SJCRH30 (cell line): ENCODE measurements around the gene OXCT2. TPM values are rescaled to one million over a fixed set of nuclear protein-coding genes. Genes with fewer than 3 reads are reported as not detected.
"Not testable (repeated sequence)": the region's sequence is repeated elsewhere in the genome, so short reads cannot be mapped to it uniquely, and the experiment has no call there.

Source experiments
- DNase-seq, 2 experiments: peaks; one replicate each; pipeline ENCODE4 v3.0.0-alpha.2; 2015 to 2020
- H3K27ac ChIP-seq: fragments of 250-450 bp; sonication (Bioruptor Pico); 2 replicates; pipeline ENCODE4 v1.5.1; 2020; ENCODE audit warnings: mild to moderate bottlenecking, moderate library complexity
- H3K27me3 ChIP-seq: fragments of 250-450 bp; sonication (Bioruptor Pico); 2 replicates; pipeline ENCODE4 v1.5.1; 2020; ENCODE audit warnings: mild to moderate bottlenecking, moderate library complexity
- H3K36me3 ChIP-seq: fragments of 250-450 bp; sonication (Bioruptor Pico); 2 replicates; pipeline ENCODE4 v1.5.1; 2020; ENCODE audit warnings: mild to moderate bottlenecking, moderate library complexity
- H3K4me1 ChIP-seq: fragments of 250-450 bp; sonication (Bioruptor Pico); 2 replicates; pipeline ENCODE4 v1.5.1; 2020; ENCODE audit warnings: mild to moderate bottlenecking, moderate library complexity
- H3K4me3 ChIP-seq: fragments of 250-450 bp; sonication (Bioruptor Pico); 2 replicates; pipeline ENCODE4 v1.5.1; 2020; ENCODE audit warnings: mild to moderate bottlenecking, moderate library complexity
- H3K9me3 ChIP-seq: fragments of 250-450 bp; sonication (Bioruptor Pico); replicated peaks from 2 replicates; pipeline ENCODE4 v1.5.1; 2020; ENCODE audit warnings: mild to moderate bottlenecking, moderate library complexity
- total RNA-seq: library from RNA; depleted of rRNA; stranded (reverse); fragments of >200 nt; shearing (Covaris generic); gene quantifications from 2 replicates; pipeline ENCODE4 v1.2.3, GENCODE V29; 2014

Gene OXCT2
- total RNA-seq, 1 experiment from 2014 or later = 4.3 TPM

- Histone ChIP-seq H3K27ac (no peak overlapping the region), H3K4me1 (peaks cover 9% of the 10 kb centered on the region), H3K4me3 (no peak overlapping the region), H3K36me3 (no peaks in the 10 kb centered on the region), H3K9me3 (no peaks in the 10 kb centered on the region), H3K27me3 (no peaks in the 10 kb centered on the region)
- DNase-seq = no peak
Observed at GRCh38 chr1:39795651-39796050, 24.5 kb upstream of the OXCT2 start.

GRCh38 chr1:39791838-39792237 lies 20.7 kb upstream of the OXCT2 start:
- no peak for DNase-seq
- H3K36me3 ChIP-seq = no peaks in the 10 kb centered on the region
- no peaks in the 10 kb centered on the region; the same call in 1 of the 2 replicates for H3K4me1 ChIP-seq
- no peak overlapping the region for H3K27ac ChIP-seq
- H3K9me3 ChIP-seq = no peaks in the 10 kb centered on the region
- no peak overlapping the region for H3K4me3 ChIP-seq
- H3K27me3 ChIP-seq = no peaks in the 10 kb centered on the region

DNA sequence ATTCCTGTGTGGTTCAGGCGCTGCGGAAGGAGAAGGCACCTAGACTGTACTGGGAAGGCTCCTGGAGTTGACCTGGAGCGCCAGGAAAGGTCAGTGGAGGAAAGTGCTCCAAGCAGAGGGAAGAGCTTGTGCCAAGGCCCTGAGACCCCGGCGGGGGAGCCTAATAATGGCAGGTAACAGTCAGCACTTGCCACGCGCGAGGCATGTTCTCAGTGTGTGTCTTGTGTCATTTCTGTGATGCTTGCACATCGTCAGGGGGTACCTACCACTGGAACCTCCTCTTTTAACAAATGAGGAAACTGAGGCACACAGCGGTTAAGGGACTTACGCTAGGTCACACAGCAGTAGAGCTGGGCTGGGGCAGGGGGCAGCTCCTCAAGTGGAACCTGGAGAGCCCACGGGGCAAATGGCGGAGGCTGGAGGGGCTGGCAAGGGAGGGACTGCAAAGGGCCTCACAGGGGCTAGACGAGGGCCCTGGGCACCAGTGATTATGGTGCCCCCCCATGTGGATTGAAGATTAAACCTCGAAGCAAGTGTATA lies 18.5 kb upstream of the OXCT2 start:
- Histone ChIP-seq H3K4me1 (peaks cover 10% of the 10 kb centered on the region), H3K27ac (no peak overlapping the region), H3K36me3 (no peaks in the 10 kb centered on the region), H3K4me3 (peak overlapping the region; percentile 64), H3K27me3 (no peaks in the 10 kb centered on the region), H3K9me3 (no peaks in the 10 kb centered on the region)
- no peak for DNase-seq

GRCh38 chr1:39788758-39789570 lies 17.8 kb upstream of the OXCT2 start, which contains the start of gene BMP8B:
TSS of gene BMP8B (minus strand) at chr1:39788865. CDS start at chr1:39788485, 380 bp downstream.
- H3K9me3 ChIP-seq = no peaks in the 10 kb centered on the region
- peak; percentile 79 to 80 for DNase-seq
- peaks cover 10% of the 10 kb centered on the region for H3K4me1 ChIP-seq
- peak within 1 kb of the TSS; percentile 64 for H3K4me3 ChIP-seq
- H3K36me3 ChIP-seq = no peaks in the 10 kb centered on the region
- no peaks in the 10 kb centered on the region for H3K27me3 ChIP-seq
- no peak within 1 kb of the TSS for H3K27ac ChIP-seq

DNA sequence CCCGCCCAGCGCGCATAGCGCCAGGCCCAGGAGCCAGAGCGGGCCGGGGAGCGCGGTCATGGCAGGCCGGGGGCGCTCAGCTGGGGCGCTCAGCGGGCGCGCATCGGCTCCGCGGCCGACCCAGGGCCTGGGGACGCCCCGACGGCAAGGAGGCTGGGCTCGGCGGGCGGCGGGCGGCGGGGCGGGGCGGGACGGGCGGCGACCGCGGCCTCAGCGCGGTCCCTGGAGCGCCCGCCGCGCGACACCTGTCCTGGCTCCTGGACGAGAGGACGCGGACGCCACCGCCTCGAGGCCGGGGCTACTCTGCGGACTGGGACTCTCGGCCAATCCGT lies 17.2 kb upstream of the OXCT2 start:
- H3K27me3 ChIP-seq = no peaks in the 10 kb centered on the region
- DNase-seq = no peak
- H3K27ac ChIP-seq = no peak overlapping the region
- no peaks in the 10 kb centered on the region for H3K9me3 ChIP-seq
- peak overlapping the region; percentile 64 for H3K4me3 ChIP-seq
- no peaks in the 10 kb centered on the region for H3K36me3 ChIP-seq
- H3K4me1 ChIP-seq = peaks cover 10% of the 10 kb centered on the region

- not testable (repeated sequence) for H3K36me3 ChIP-seq, H3K27me3 ChIP-seq, H3K27ac ChIP-seq, DNase-seq, H3K9me3 ChIP-seq
- Histone ChIP-seq H3K4me3 (peak overlapping the region; percentile 64), H3K4me1 (peaks cover 10% of the 10 kb centered on the region)
Observed at GRCh38 chr1:39787964-39788363, 16.8 kb upstream of the OXCT2 start.

DNA sequence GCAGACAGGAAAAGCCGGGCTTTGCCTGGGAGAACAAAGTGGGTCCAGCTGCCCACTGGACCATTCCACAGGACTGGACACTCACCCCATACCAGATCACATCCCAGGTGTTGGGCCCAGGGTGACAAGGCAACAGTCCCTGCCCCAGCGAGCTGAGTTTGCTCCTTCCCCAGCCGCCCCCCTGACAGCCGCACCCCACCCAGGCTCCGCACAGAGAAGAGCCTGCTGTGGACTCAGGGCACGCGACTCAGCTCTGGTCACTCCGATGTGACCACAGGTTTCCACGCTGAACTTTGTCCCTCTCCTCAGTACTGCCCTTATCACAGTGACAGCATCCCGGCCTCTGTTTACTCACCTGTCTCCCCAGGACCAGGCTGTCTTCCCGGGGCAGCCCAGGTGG lies 16.3 kb upstream of the OXCT2 start:
- H3K4me1 ChIP-seq = peaks cover 10% of the 10 kb centered on the region
- no peak for DNase-seq
- H3K4me3 ChIP-seq = peak overlapping the region; percentile 64
- H3K9me3 ChIP-seq = no peaks in the 10 kb centered on the region
- no peaks in the 10 kb centered on the region for H3K27me3 ChIP-seq
- H3K27ac ChIP-seq = no peak overlapping the region
- H3K36me3 ChIP-seq = no peaks in the 10 kb centered on the region

- not testable (repeated sequence) for DNase-seq, H3K36me3 ChIP-seq, H3K4me3 ChIP-seq, H3K27ac ChIP-seq, H3K27me3 ChIP-seq, H3K9me3 ChIP-seq
- H3K4me1 ChIP-seq = peaks cover 10% of the 10 kb centered on the region
Observed at GRCh38 chr1:39787108-39787375, 15.9 kb upstream of the OXCT2 start.

DNA sequence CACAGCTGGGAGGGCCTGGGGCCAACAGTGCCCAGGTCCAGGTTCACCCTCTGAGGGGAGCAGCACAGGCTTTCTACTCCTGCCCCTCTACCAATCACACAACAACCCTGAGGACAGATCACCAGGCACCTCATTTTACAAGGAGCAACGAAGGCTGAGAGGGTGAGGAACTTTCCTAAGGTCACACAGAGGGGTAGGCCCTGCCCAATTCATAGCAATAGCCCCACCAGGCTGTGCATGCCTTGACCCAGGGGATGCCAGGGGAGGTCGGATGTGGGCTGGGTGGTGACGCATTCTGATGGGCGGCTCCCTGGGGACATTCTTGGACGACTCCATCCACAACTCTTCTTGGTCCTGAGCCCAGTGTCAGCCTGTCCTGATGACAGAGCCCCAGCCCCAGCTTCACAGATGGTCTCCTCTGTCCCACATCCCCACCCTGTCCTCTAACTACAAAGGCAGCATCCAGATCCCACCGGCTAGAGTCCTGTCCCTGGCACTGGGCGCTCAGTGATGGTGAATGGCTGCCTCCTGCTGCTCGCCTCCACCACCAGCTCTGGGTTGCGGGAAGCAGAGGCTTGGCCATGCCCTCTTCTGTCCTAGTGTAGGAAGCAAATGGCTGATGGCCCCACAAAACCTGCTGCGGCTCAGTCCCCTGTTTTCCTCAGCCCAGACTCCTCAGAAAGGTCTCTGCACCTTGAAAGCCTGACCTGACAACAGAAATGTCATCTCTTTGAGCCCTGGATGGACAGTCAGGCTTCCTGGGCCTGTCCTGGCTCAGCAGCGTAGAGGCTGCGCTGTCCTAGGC lies 15.4 kb upstream of the OXCT2 start:
- H3K27me3 ChIP-seq, H3K4me3 ChIP-seq, H3K36me3 ChIP-seq, H3K9me3 ChIP-seq: not testable (repeated sequence)
- peak; percentile 38 to 50 for DNase-seq
- H3K4me1 ChIP-seq = peaks cover 10% of the 10 kb centered on the region
- H3K27ac ChIP-seq = peak overlapping the region; percentile 85

- not testable (repeated sequence) for DNase-seq, H3K27ac ChIP-seq, H3K27me3 ChIP-seq, H3K36me3 ChIP-seq, H3K4me3 ChIP-seq, H3K9me3 ChIP-seq
- peaks cover 10% of the 10 kb centered on the region for H3K4me1 ChIP-seq
Observed at GRCh38 chr1:39782685-39783084, 11.5 kb upstream of the OXCT2 start.

DNA sequence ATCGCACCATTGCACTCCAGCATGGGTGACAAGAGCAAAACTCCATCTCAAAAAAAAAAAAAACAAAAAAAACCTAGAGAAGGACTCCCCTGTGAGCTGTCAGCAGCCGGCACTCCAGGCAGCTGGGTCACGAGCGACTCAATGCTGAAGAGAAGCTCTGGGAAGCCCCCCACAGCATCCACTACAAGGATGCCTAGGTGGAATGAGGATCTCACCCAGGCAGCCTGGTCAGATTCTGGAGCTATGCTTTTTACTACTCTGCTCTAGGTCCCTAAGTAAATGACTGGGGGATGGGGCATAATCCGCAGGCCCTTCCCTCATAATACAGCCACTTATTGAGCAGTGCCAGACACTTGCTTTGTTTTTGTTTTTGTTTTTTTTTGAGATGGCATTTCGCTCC lies 11.0 kb upstream of the OXCT2 start:
- Histone ChIP-seq H3K36me3 (no peaks in the 10 kb centered on the region), H3K9me3 (no peaks in the 10 kb centered on the region), H3K4me3 (no peak overlapping the region), H3K4me1 (peaks cover 14% of the 10 kb centered on the region), H3K27ac (no peak overlapping the region), H3K27me3 (no peaks in the 10 kb centered on the region)
- no peak for DNase-seq

GRCh38 chr1:39781349-39781715 lies 10.2 kb upstream of the OXCT2 start:
- no peak overlapping the region for H3K27ac ChIP-seq
- no peaks in the 10 kb centered on the region for H3K36me3 ChIP-seq
- H3K27me3 ChIP-seq = no peaks in the 10 kb centered on the region
- DNase-seq = no peak
- H3K4me1 ChIP-seq = peaks cover 21% of the 10 kb centered on the region
- H3K9me3 ChIP-seq = no peaks in the 10 kb centered on the region
- no peak overlapping the region for H3K4me3 ChIP-seq

GRCh38 chr1:39779821-39780220 lies 8.7 kb upstream of the OXCT2 start:
- no peaks in the 10 kb centered on the region for H3K36me3 ChIP-seq

DNA sequence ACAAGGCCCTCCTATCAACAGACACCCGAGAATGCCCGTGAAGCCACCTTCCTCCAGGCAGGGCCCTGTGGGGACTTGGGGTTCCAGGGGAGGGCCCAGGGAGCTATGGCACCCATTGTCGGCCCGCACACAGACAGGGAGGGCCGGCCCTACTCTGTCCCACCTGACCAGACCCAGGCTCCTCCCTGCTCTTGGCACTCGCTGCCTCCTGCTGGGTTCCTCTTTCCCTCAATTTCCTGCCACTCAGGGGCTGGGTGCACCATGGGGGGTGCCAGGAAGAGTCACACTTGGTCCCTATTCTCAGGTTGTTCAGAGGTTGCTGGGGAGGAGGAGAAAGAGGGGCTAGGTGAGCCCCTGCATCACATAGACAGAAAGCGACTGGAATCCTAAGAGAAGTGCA lies 8.0 kb upstream of the OXCT2 start:
- no peak for DNase-seq
- no peaks in the 10 kb centered on the region for H3K36me3 ChIP-seq

More at GRCh38 chr1:39779821-39780220, 8.7 kb upstream of the OXCT2 start:
- Histone ChIP-seq H3K27ac (no peak overlapping the region), H3K9me3 (no peaks in the 10 kb centered on the region), H3K4me3 (no peak overlapping the region), H3K4me1 (peaks cover 15% of the 10 kb centered on the region), H3K27me3 (no peaks in the 10 kb centered on the region)
- DNase-seq = no peak

GRCh38 chr1:39778463-39779099 lies 7.4 kb upstream of the OXCT2 start:
- H3K27ac ChIP-seq, H3K9me3 ChIP-seq, H3K4me3 ChIP-seq, H3K36me3 ChIP-seq, DNase-seq, H3K27me3 ChIP-seq: not testable (repeated sequence)
- H3K4me1 ChIP-seq = peaks cover 15% of the 10 kb centered on the region

More for the DNA sequence above, 8.0 kb upstream of the OXCT2 start:
- Histone ChIP-seq H3K4me3 (no peak overlapping the region), H3K27me3 (no peaks in the 10 kb centered on the region), H3K4me1 (peaks cover 15% of the 10 kb centered on the region), H3K27ac (no peak overlapping the region), H3K9me3 (no peaks in the 10 kb centered on the region)
